H54 (cell line): ENCODE results near the gene AQP6.
A peak's percentile ranks its signal among the peaks of the same experiment; 100 is the strongest.

Experiments
- DNase-seq: peaks from one replicate; pipeline ENCODE4 v3.0.0; 2011; ENCODE audit warnings: low spot score, mixed read lengths; ENCODE audit not compliant: insufficient read length
- FAIRE-seq: peaks from 3 replicates; lab custom pipeline; 2011; peaks lifted over from hg19 to GRCh38; lab: Jason Lieb, UNC
- POLR2A ChIP-seq: IDR thresholded peaks from 2 replicates; pipeline ENCODE4 v1.6.1; 2011; ENCODE audit warnings: low read depth, mild to moderate bottlenecking, low read length

Gene AQP6

DNA sequence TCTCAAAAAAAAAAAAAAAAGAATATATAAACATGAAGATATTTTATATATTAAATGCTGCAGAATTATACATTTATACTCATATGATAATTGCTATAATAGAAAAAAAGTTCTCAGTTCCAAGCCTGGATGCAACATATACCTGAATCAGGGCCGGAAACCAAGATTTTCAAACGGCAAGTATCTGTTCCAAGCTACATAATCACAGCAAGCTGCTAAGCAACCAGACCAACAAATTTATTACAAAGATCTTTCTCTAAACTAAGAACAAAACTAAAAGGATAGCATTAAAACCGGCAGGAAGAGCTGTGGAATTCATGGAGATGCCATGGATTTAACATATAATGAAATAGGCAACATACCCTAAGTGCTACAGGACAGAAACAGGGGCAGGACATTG, 45.4 kb downstream of the AQP6 start:
- FAIRE-seq, result no peak
- TF ChIP-seq POLR2A, result no peak

GRCh38 chr12:50018968-50019367, 46.2 kb downstream of the AQP6 start:
- TF ChIP-seq POLR2A, result no peak
- DNase-seq (no peak), FAIRE-seq (no peak)

More for the DNA sequence above, 45.4 kb downstream of the AQP6 start:
- DNase-seq, result no peak

DNA sequence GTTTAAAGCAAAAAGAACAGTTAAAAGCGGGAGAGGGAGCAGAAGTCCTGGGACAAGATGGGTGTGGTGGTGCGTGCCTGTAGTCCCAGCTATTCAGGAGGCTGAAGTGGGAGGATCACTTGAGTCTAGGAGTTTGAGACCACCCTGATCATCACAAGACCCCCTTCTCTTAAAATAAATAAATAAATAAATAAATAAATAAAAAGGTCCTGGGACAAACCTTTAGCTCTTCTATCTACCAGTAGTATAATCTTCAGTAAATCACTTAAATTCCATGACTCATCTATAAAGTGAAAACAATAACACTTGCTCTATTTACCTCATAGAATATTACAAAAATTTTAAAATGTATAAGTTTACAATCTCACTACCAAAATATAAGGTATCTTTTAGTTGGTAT, 46.8 kb downstream of the AQP6 start:
- DNase-seq (no peak), FAIRE-seq (no peak)
- no peak for TF ChIP-seq POLR2A

DNA sequence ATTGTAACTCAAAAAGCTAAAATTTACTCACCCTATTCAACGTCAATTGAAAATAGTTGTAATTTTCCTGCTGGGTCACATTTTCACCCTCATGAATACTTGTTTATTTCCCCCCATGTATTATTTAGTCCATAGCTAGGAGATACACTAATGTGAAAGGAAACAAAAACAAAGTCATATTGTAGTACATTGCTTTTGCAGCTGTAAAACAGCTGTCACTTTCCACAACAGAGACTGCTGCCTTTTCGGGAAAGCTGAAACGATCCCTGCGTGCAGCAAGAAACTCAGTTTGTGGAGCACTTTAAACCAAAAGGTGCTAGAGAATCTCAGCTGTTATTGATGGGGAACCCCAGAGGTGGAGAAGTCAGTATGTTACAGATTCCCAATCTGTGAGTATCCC, 48.3 kb downstream of the AQP6 start:
- no peak for TF ChIP-seq POLR2A
- DNase-seq (no peak), FAIRE-seq (no peak)

DNA sequence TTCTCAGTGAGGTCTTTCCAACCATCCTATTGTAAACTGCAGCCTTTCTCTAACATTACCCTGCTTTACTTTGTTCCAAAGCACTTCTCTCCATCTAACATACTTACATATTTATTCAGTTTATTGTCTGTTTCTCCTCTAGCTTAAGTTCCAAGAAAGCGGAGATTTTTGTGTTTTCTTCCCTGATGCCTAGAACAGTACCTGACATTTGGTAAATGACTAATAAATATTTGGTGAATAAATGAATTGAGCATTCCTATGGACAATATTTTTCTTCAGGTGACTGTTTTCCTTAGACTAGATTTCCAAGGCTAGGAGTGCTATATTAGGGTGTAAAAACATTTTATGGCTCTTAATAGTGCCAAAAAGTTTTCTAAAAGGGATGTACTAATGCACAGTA, 50.2 kb downstream of the AQP6 start:
- DNase-seq, result no peak
- no peak for FAIRE-seq
- no peak for TF ChIP-seq POLR2A

GRCh38 chr12:50024227-50024626, 51.5 kb downstream of the AQP6 start:
- no peak for TF ChIP-seq POLR2A
- no peak for FAIRE-seq
- no peak for DNase-seq

DNA sequence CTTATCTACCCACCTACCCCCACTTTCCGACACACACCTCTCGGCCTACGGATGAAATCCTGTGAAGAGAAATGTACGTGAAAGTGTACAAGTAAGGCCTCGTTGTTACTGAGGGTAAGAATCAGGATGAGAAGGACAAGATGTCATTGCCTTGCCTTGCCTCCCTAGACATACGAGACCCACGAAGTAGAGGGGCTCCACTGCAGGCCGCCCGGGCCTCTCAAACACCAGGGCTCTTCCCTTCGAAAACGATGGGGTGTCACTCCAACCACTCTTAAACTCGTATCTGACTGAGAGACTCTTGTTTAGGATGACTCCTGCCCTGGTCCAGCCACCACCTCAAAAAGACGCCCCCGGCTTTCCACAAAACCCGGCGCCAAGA, 52.0 kb downstream of the AQP6 start:
- FAIRE-seq (no peak), DNase-seq (no peak)
- TF ChIP-seq POLR2A, result no peak

DNA sequence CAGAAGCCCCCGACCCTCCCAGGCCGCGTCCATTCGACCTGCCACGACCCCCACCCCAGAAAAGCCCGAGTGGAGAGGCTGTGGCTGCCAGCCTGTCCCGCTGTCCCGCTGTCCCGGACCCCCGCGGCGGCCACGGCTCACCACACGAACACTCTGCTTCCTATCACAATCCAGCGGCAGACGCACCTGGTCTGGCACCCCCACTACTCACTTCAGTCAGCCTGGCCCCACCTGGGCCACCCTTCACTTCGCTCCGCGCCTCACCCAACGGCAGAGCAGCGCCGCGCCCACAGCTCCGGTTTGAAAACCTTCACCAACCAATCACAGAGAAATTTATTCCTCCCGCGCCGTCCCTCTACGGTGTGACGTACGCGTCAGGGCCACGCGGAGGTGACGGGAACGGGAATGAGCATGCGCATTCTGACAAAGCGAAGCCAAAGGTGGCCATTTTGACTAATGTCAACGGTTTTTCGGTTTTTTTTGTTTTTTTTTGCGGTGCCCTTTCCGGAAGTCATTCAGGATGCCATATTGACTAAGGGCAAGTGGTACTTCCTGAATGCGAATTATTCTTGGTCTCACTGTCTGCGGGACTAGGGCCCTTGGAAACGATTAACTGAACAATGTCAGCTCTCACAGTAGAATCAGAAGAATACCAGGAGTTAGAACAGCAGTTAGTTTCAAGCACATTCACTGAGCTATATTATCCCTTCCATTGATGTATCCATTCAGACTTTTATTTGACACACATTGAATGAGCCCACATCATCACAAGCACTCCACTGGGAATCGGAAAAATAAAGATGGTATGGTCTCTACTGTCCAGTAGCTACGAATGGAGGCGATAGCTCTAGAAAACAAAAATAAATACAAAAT, 52.7 kb downstream of the AQP6 start, which contains the start of gene RACGAP1:
RACGAP1 (minus strand) TSS at position 308 of the 873 bp plus-strand sequence. CDS start 8,779 bp downstream, outside the sequence.
- TF ChIP-seq POLR2A, result peak; percentile 74
- FAIRE-seq (peak; percentile 94), DNase-seq (peak; percentile 90)

DNA sequence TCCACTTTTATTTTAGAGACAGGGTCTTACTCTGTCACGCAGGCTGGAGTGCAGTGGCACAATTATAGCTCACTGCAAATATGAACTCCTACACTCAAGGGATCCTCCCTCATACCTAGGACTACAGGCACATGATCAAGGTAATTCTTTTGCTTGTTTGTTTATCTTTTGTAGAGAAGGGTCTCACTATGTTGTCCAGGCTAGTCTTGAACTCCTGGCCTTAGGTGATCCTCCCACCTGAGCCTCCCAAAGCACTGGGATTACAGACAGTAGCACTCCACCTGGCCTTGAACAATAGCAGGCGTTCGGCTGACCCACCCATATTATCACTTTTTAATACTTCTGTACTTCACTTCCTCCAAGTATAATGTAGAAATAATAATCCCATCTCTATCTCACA, 53.9 kb downstream of the AQP6 start:
- FAIRE-seq (no peak), DNase-seq (no peak)
- TF ChIP-seq POLR2A, result no peak
